Measurements from ENCODE around the gene HSD11B1.

The HSD11B1 gene

DNA sequence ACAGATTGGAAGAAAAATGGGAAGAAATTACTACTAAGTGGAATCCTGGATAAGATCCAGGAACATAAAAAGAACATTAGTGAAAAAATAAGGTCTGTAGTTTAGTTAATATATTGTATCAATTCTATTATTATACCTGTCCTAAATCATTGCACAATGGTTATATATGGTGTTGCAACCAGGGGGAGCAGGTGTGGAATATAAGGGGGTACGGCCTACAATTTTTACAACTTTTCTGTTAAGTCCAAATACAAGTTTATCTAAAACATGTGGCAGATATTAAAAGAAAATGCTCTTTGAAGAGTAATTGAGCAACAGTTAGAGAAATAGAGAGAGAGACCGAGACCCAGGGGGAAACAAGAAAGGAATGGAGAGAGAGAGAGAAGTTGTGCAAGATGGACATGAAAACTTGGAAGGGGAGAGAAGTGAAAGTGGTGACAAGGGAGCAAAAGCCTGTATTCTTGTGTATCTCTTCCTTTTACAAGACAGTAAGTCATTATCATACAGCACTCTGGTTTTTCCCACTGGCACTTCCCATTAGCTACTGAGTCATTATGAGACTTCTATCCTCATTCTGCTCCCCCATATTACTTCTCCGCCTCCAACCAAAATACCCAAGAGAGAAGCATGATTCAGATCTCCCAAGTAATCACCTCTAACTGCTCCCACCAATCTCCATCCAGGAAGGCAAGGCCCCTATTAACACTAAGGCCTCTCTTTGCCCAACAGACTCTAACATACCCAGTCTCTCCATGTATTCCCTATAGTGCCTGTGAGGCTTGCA is 29.0 kb downstream of the HSD11B1 start:
- no peak for TF ChIP-seq CTCF (IDR thresholded peaks at IDR 0.05; ENCODE audit: borderline replicate concordance, insufficient read depth, low read depth, low read length)
- H3K4me3 ChIP-seq (ENCODE audit: low read depth, low read length) = no peak overlapping the region

DNA sequence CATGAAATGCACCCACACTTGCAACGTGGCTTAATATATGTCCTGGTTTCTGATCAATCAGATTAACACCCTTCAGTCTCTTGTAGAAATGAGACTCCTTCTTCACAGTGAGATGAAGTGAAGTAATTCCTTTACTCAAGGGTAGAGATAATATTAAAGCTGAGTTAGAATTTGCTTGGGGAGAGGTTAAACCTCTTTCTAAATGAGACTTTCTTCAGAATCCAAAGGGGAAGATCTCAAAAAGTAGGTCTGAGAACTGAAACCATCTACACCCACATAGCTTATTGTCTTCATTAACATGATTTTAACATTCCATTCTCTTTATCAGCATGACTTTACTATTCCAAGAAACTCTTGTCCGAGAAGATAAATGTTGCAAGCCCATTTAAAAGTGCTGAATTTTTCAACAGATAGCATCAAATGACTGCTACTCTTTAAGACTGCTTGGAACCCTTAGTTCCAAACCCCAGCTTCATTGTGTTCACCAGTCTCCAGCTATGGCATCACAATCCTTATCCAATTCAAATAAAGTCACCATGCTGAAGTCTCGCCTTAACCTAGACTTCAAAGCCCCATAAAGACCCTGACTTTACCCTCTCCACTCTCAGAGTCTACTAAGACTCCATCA is 32.0 kb downstream of the HSD11B1 start:
- H3K4me3 ChIP-seq (ENCODE audit: low read depth, low read length) = no peak overlapping the region
- TF ChIP-seq CTCF (IDR thresholded peaks at IDR 0.05; ENCODE audit: borderline replicate concordance, insufficient read depth, low read depth, low read length) = no peak

DNA sequence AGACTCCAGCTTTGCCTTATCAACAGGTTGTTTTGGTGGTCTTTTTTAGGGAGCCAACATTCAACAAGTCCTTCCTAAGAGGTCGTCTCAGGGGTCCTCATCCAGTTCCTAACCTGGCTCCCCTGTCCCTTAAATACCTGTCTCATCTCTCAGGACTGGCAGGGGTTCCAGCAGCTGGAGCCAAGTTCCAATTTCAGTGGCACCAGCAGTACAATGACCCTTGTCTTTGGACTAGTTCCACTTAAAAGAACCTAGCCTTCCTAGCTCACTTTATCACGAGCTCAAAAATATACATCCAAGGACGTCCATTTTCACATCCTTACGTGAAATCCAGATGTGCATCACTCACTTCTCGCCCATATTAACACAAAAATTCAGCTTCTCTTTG is 32.5 kb downstream of the HSD11B1 start:
- TF ChIP-seq CTCF (IDR thresholded peaks at IDR 0.05; ENCODE audit: borderline replicate concordance, insufficient read depth, low read depth, low read length) = no peak
- no peak overlapping the region for H3K4me3 ChIP-seq (ENCODE audit: low read depth, low read length)

- H3K4me3 ChIP-seq (ENCODE audit: low read depth, low read length) = no peak overlapping the region
- TF ChIP-seq CTCF (IDR thresholded peaks at IDR 0.05; ENCODE audit: borderline replicate concordance, insufficient read depth, low read depth, low read length) = no peak
Measured at GRCh38 chr1:209738270-209738669, 33.6 kb downstream of the HSD11B1 start.

GRCh38 chr1:209741193-209741592 is 36.5 kb downstream of the HSD11B1 start:
- no peak for TF ChIP-seq CTCF (IDR thresholded peaks at IDR 0.05; ENCODE audit: borderline replicate concordance, insufficient read depth, low read depth, low read length)
- no peak overlapping the region for H3K4me3 ChIP-seq (ENCODE audit: low read depth, low read length)

GRCh38 chr1:209741889-209742288 is 37.2 kb downstream of the HSD11B1 start:
- no peak overlapping the region for H3K4me3 ChIP-seq (ENCODE audit: low read depth, low read length)
- no peak for TF ChIP-seq CTCF (IDR thresholded peaks at IDR 0.05; ENCODE audit: borderline replicate concordance, insufficient read depth, low read depth, low read length)

All from GM12875 (cell line).